H9 (cell line): ENCODE results near the gene ZNF428. TPM values are rescaled to one million over a fixed set of nuclear protein-coding genes. Genes with fewer than 3 reads are reported as not detected.

Experiments
- DNase-seq: peaks from one replicate; pipeline ENCODE4 v3.0.0-alpha.2; 2017
- H2AFZ ChIP-seq: one replicate; pipeline ENCODE4 v1.6.1; 2013; ENCODE audit warnings: mild to moderate bottlenecking, low read length, control low read depth, moderate library complexity
- H2AK5ac ChIP-seq: 2 replicates; pipeline ENCODE4 v1.6.1; 2013; ENCODE audit warnings: low read length, control low read depth, mixed read lengths; ENCODE audit not compliant: insufficient read length
- H2BK120ac ChIP-seq: one replicate; pipeline ENCODE4 v1.6.1; 2013; ENCODE audit warnings: low read depth, mild to moderate bottlenecking, low read length, control low read depth, inconsistent platforms; ENCODE audit not compliant: poor library complexity, severe bottlenecking
- H2BK12ac ChIP-seq: 2 replicates; pipeline ENCODE4 v1.6.1; 2013; ENCODE audit warnings: low read length, control low read depth, mixed read lengths, low read depth; ENCODE audit not compliant: insufficient read length
- H2BK15ac ChIP-seq: 2 replicates; pipeline ENCODE4 v1.6.1; 2013; ENCODE audit warnings: low read depth, low read length, control low read depth
- H2BK20ac ChIP-seq: one replicate; pipeline ENCODE4 v1.6.1; 2013; ENCODE audit warnings: low read depth, mild to moderate bottlenecking, low read length, control low read depth, inconsistent platforms; ENCODE audit not compliant: poor library complexity, severe bottlenecking
- H2BK5ac ChIP-seq: 2 replicates; pipeline ENCODE4 v1.6.1; 2013; ENCODE audit warnings: low read length, control low read depth, mixed read lengths; ENCODE audit not compliant: insufficient read length
- H3K14ac ChIP-seq: 2 replicates; pipeline ENCODE4 v1.6.1; 2013; ENCODE audit warnings: low read length, control low read depth; ENCODE audit not compliant: insufficient read depth
- H3K18ac ChIP-seq: 2 replicates; pipeline ENCODE4 v1.6.1; 2013; ENCODE audit warnings: low read depth, mild to moderate bottlenecking, mixed read lengths, low read length, control low read depth; ENCODE audit not compliant: insufficient read length
- H3K23ac ChIP-seq: 2 replicates; pipeline ENCODE4 v1.6.1; 2013; ENCODE audit warnings: low read length, control low read depth, mixed read lengths, low read depth; ENCODE audit not compliant: insufficient read length
- H3K23me2 ChIP-seq: 2 replicates; pipeline ENCODE4 v1.6.1; 2013; ENCODE audit warnings: low read depth, mild to moderate bottlenecking, mixed read lengths, low read length, control low read depth; ENCODE audit not compliant: insufficient read length, poor library complexity, severe bottlenecking
- H3K27ac ChIP-seq: 2 replicates; pipeline ENCODE4 v1.5.1; 2013; ENCODE audit warnings: low read length, control low read depth, mixed read lengths, low read depth; ENCODE audit not compliant: insufficient read length
- H3K27me3 ChIP-seq: 2 replicates; pipeline ENCODE4 v1.6.1; 2013; ENCODE audit warnings: low read length, control low read depth, inconsistent platforms; ENCODE audit not compliant: insufficient read depth
- H3K4ac ChIP-seq: 2 replicates; pipeline ENCODE4 v1.6.1; 2013; ENCODE audit warnings: low read depth, mild to moderate bottlenecking, control low read depth, inconsistent platforms, low read length, moderate library complexity
- H3K4me1 ChIP-seq: 2 replicates; pipeline ENCODE4 v1.6.1; 2013; ENCODE audit warnings: low read length, control low read depth, inconsistent platforms; ENCODE audit not compliant: insufficient read depth
- H3K4me2 ChIP-seq: 2 replicates; pipeline ENCODE4 v1.6.1; 2013; ENCODE audit warnings: low read length, control low read depth, mixed read lengths; ENCODE audit not compliant: insufficient read length, insufficient read depth
- H3K56ac ChIP-seq: 2 replicates; pipeline ENCODE4 v1.6.1; 2013; ENCODE audit warnings: low read depth, mild to moderate bottlenecking, mixed read lengths, low read length, control low read depth; ENCODE audit not compliant: insufficient read length
- H3K79me1 ChIP-seq: 2 replicates; pipeline ENCODE4 v1.6.1; 2013; ENCODE audit warnings: low read depth, mild to moderate bottlenecking, moderate library complexity, low read length, control low read depth, inconsistent platforms; ENCODE audit not compliant: insufficient read depth, poor library complexity, severe bottlenecking
- H3K79me2 ChIP-seq: 2 replicates; pipeline ENCODE4 v1.6.1; 2013; ENCODE audit warnings: low read length, control low read depth, inconsistent platforms; ENCODE audit not compliant: insufficient read depth
- H3K9ac ChIP-seq: 2 replicates; pipeline ENCODE4 v1.6.1; 2013; ENCODE audit warnings: low read length, control low read depth, mixed read lengths; ENCODE audit not compliant: insufficient read length; ENCODE audit errors: extremely low read depth
- H3K9me3 ChIP-seq: one replicate; pipeline ENCODE4 v1.6.1; 2013; ENCODE audit warnings: low read depth, low read length, inconsistent platforms; ENCODE audit not compliant: control insufficient read depth
- H3T11ph ChIP-seq: one replicate; pipeline ENCODE4 v1.6.1; 2013; ENCODE audit warnings: mild to moderate bottlenecking, low read length, control low read depth, inconsistent platforms
- H4K20me1 ChIP-seq: one replicate; pipeline ENCODE4 v1.6.1; 2013; ENCODE audit not compliant: control insufficient read depth, insufficient read length, insufficient read depth
- H4K5ac ChIP-seq: 2 replicates; pipeline ENCODE4 v1.6.1; 2013; ENCODE audit warnings: low read depth, mild to moderate bottlenecking, mixed read lengths, low read length, control low read depth; ENCODE audit not compliant: insufficient read length
- H4K8ac ChIP-seq: replicated peaks from 2 replicates; pipeline ENCODE4 v1.6.1; 2013; ENCODE audit warnings: low read length, control low read depth, mixed read lengths, low read depth; ENCODE audit not compliant: insufficient read length
- H4K91ac ChIP-seq: 2 replicates; pipeline ENCODE4 v1.6.1; 2013; ENCODE audit warnings: low read depth, mild to moderate bottlenecking, moderate library complexity, mixed read lengths, low read length, control low read depth; ENCODE audit not compliant: insufficient read length
- H3K27ac Mint-ChIP-seq, 3 experiments: 2 replicates in 2 of 3; 3 replicates in 1 of 3; pipeline ENCODE4 v1.8.0; 2020 to 2021; ENCODE audit warnings: mixed read lengths in 3 of 3, mild to moderate bottlenecking in 1 of 3, moderate library complexity in 1 of 3
- H3K27me3 Mint-ChIP-seq: 2 replicates; pipeline ENCODE4 v1.8.0; 2021; ENCODE audit warnings: low read depth, mild to moderate bottlenecking, moderate library complexity, mixed read lengths
- H3K36me3 Mint-ChIP-seq, 3 experiments: 2 replicates in 2 of 3; 3 replicates in 1 of 3; pipeline ENCODE4 v1.8.0; 2020 to 2021; ENCODE audit warnings: low read depth in 3 of 3, mixed read lengths in 3 of 3; ENCODE audit not compliant: insufficient read depth in 1 of 3
- H3K4me1 Mint-ChIP-seq, 2 experiments: 2 replicates each; pipeline ENCODE4 v1.8.0; 2020; ENCODE audit warnings: mixed read lengths in 2 of 2
- H3K4me3 Mint-ChIP-seq, 2 experiments: 2 replicates in 1 of 2; 3 replicates in 1 of 2; pipeline ENCODE4 v1.8.0; 2020 to 2021; ENCODE audit warnings: mild to moderate bottlenecking in 2 of 2, mixed read lengths in 2 of 2, moderate library complexity in 1 of 2
- H3K9me3 Mint-ChIP-seq, 2 experiments: 2 replicates in 1 of 2; 3 replicates in 1 of 2; pipeline ENCODE4 v1.8.0; 2020; ENCODE audit warnings: mild to moderate bottlenecking in 2 of 2, mixed read lengths in 2 of 2, moderate library complexity in 1 of 2
- WGBS: extraction: QIAGEN DNeasy Blood & Tissue Kit; methylation state at CpG from one replicate; pipeline ENCODE4 v1.1.7; 2013; ENCODE audit warnings: missing lambda C conversion rate, low lambda C conversion rate, mixed read lengths; ENCODE audit not compliant: insufficient read length; ENCODE audit errors: extremely low coverage; 5-methylcytosine and 5-hydroxymethylcytosine counted together
- total RNA-seq: library from RNA; stranded (reverse); gene quantifications from 2 replicates; pipeline ENCODE4 v1.2.1, GENCODE V29; 2021
- TF ChIP-seq, protein P1 (sequence below): fragments of 200-600 bp; sonication (generic); conservative IDR thresholded peaks from 3 replicates; pipeline ENCODE4 v1.8.0; 2021; ENCODE audit warnings: antibody characterized with exemption, mild to moderate bottlenecking

ZNF428 gene
- total RNA-seq, 1 experiment from 2014 or later = 30.3 TPM

DNA sequence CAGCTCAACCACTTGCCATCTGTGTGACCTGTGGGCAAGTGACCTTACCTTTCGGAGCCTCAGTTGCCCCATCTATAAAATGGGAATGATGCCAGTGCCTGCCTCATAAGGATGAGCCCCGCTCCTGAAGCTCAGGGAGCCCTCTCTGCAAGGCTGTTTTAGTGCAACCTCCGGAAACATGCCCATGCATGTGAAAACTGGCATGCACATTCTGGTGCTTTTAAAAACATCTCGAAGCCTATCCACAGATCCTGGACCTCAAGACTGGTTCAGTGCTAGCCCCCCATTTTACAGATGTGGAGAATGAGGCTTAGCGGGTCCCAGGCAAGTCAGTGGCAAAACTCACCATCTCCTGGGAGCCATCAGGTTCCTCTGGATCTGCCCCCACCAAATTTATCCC, 14.6 kb upstream of the ZNF428 start:
- H3K9me3 Mint-ChIP-seq = peaks cover 0 to 1% of the 10 kb centered on the region in 2 experiments; a peak in 1 of 5 replicates
- Histone ChIP-seq H4K91ac (no peak overlapping the region), H2BK120ac (no peak overlapping the region), H3T11ph (no peak overlapping the region), H3K9ac (no peak overlapping the region), H2AK5ac (no peak overlapping the region), H3K23ac (no peak overlapping the region), H2BK20ac (no peak overlapping the region), H2BK12ac (no peak overlapping the region), H3K4ac (no peak overlapping the region), H2BK5ac (no peak overlapping the region), H3K4me2 (no peak overlapping the region), H2AFZ (no peak overlapping the region), H4K8ac (no peak overlapping the region), H3K4me1 (peaks cover 3% of the 10 kb centered on the region; the same call in 1 of the 2 replicates), H3K23me2 (peaks cover 16% of the 10 kb centered on the region), H3K79me2 (no peaks in the 10 kb centered on the region), H3K9me3 (no peaks in the 10 kb centered on the region), H3K27me3 (peaks cover 11% of the 10 kb centered on the region; the same call in 1 of the 2 replicates), H3K14ac (no peak overlapping the region), H3K18ac (no peak overlapping the region), H3K56ac (no peak overlapping the region), H3K79me1 (no peaks in the 10 kb centered on the region), H4K5ac (no peak overlapping the region), H3K27ac (no peak overlapping the region), H2BK15ac (no peak overlapping the region), H4K20me1 (no peaks in the 10 kb centered on the region)
- H3K27me3 Mint-ChIP-seq = peaks cover 62% of the 10 kb centered on the region
- no peak for DNase-seq
- TF ChIP-seq, protein P1, sequence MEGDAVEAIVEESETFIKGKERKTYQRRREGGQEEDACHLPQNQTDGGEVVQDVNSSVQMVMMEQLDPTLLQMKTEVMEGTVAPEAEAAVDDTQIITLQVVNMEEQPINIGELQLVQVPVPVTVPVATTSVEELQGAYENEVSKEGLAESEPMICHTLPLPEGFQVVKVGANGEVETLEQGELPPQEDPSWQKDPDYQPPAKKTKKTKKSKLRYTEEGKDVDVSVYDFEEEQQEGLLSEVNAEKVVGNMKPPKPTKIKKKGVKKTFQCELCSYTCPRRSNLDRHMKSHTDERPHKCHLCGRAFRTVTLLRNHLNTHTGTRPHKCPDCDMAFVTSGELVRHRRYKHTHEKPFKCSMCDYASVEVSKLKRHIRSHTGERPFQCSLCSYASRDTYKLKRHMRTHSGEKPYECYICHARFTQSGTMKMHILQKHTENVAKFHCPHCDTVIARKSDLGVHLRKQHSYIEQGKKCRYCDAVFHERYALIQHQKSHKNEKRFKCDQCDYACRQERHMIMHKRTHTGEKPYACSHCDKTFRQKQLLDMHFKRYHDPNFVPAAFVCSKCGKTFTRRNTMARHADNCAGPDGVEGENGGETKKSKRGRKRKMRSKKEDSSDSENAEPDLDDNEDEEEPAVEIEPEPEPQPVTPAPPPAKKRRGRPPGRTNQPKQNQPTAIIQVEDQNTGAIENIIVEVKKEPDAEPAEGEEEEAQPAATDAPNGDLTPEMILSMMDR = no peak
- no peak overlapping the region; a peak in 1 of 5 replicates for H3K4me3 Mint-ChIP-seq
- no CpG with 5 or more reads among the region's 5 CpGs for WGBS
- peaks cover 17 to 31% of the 10 kb centered on the region in 2 experiments for H3K4me1 Mint-ChIP-seq
- H3K36me3 Mint-ChIP-seq = peaks cover 0 to 4% (median 0%) of the 10 kb centered on the region in 3 experiments; a peak in 2 of 7 replicates
- H3K27ac Mint-ChIP-seq = no peak overlapping the region
